Epithelial cell of prostate (primary cell): ENCODE measurements around the gene PREX1.

Source experiments
- DNase-seq: peaks from one replicate; pipeline ENCODE4 v3.0.0-alpha.2; 2011; ENCODE audit warnings: low read depth, low spot score
- H3K27ac ChIP-seq: fragments of 450-650 bp; 2 replicates; pipeline ENCODE4 v1.5.1; 2017; ENCODE audit warnings: mild to moderate bottlenecking

PREX1 gene

DNA sequence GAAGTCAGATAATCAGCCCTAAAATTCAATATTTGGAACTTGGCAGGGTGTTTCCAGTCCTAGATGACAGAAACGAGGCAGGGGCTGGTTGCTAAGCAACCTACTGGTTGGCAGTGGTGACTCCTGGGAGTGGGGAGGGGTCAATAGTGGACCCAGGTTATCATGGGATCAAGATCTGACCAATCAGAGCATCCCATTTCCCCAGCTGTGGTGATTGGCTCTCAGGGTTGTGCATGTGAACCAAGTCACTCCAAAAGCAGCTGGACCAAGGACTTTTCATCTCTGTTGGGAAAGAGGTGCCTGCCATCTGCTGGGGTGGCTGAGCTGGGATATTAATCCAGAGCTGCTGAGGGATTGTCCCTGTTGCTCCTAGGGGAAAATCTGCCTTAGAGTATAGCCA, 253.4 kb downstream of the PREX1 start:
- no peak overlapping the region for H3K27ac ChIP-seq
- DNase-seq: no peak
